HG02973 (cell line): ENCODE measurements around the gene EPS8L1.
"Not testable (repeated sequence)": the region's sequence is repeated elsewhere in the genome, so short reads cannot be mapped to it uniquely, and the experiment has no call there.

Experiments
- ATAC-seq: cut with Tn5 transposase; IDR thresholded peaks from one replicate; pipeline ENCODE4 v1.9.1; 2021; ENCODE audit warnings: moderate library complexity; ENCODE audit not compliant: unreplicated experiment

EPS8L1 gene

DNA sequence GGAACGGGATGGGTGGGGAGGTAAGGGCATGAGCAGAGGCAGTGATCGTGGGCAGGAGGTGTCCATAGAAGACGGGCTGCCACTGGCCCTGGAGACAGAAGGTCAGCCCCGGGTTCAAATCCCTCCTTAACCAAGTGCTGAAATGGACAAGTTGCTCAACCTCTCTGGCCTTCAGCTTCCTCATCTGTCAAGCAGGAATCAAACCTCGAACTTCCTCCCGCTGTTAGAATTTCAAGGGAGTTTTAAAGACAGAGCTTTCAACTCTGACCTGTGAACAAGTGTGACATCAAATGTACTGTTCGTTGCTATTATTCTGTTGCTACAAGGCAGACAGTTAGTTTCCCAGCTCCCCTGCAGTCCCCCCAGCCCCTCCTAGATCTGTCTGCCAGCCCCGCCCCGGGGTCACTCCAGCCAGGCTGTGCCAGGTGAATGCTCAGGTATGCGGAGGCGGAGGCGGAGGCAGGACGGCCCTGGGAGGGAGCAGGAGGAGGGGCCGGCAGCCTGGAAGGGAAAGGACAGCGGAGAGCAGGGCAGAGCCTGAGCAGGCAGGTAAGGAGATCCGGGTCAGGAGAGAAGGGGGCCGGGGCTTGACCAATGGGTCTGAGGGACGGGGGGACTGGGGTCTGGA is at the start of gene EPS8L1:
Gene EPS8L1, plus strand, starts transcription at position 499 of the 628 bp plus-strand sequence. CDS start 576 bp downstream, outside the sequence.
- ATAC-seq = no peak

GRCh38 chr19:55027140-55027471 is 48.6 kb upstream of the EPS8L1 start:
- not testable (repeated sequence) for ATAC-seq

DNA sequence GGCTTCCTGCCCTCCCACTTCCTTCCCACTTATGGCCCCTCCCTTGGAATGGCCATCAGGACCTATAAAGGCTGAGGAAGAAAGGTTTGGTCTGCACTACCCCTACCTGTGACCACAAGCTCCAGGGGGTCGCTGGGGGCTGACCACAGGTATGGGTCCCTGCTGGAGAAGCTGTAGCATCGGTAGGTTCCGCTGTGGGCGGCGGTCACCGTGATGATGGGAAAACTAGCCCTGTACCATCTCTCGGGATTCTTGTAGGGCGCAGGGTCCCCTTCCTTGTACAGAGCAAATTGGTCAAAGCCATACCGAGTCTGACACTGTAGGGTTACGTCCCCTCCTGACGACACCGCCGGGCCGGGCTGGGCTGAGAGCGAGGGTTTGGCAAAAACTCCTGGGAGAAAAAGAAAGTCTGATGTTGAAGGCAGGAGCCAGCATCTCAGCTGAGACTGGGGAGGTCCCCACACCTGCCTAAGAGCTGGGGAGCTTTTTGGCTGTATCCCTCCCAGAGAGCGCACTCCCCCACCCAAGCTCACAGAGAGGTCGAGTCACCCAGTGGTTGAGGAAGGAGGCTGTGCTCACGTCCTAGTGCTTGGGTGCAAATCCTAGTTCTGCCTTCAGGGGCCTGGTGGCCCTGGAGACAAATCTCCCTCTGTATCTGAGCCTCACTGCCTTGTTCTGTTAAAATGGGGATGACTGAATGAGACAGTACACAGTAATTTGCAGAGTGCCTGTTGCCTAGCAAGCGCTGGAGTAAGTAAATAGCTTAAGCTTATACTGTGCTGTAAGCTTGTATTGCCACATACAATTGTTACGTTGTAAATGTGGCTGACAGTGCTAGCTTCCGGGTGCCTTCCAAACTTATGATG is 48.0 kb upstream of the EPS8L1 start:
- ATAC-seq = no peak

DNA sequence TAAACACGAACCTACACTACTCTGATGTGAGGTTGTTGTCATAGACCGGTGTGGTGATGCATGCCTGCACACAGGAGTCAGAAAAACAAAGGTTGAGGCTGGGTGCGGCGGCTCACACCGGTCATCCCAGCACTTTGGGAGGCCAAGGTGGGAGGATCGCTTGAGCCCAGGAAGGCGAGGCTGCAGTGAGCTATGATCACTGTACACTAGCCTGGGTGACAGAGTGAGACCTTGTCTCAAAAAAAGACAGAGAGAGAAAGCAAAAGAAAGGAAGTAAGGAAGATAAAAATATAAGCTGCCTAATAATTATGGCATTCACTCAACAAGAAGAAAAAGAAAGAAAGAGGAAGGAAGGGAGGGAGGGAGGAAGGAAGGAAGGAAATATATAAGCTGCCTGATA is 46.9 kb upstream of the EPS8L1 start:
- no peak for ATAC-seq

DNA sequence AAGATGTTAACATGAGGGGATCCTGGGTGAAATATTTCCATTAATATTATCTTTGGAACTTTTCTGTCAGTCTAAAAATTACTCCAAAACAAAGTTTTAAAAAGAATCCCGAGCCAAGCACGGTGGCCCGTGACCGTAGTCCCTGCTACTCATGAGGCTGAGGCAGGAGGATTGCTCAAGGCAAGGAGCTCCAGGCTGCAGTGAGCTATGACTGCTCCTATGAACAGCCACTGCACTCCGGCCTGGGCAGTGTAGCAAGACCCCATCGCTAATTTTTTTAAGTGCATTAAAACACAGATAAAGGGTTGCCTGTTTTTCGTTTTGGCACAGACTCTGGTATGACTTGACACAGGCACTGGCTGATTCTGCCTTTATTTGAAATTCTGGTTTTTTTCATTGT is 44.5 kb upstream of the EPS8L1 start:
- ATAC-seq = no peak

DNA sequence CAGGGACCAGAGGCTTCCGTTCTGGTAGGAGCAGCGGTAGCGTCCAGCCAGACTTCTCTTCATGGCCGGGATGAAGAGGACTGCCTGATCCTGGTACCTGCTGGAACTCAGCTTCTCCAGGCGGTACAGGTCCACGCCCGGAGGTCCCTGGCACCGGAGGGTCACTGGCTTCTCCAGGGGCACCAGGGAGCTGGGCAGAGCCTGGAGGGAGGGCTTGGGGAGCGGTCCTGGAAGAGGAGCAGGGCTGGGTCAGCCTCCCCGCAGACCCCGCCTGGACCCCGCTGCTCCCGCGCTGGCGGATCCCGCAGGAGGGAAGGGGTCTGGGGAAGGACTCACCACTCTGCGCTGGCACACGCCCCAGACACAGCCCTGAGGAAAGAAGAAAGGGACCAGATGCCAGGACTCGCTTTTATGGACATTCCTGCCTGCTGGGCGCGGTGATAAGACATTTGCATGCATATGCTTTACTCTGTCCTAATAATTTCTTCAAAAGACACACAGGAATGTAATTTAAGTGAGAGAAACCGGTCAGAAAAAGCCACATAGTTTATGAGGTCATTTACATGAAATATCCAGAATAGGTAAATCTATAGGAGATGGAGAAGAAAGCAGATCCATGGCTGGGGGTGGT is 43.4 kb upstream of the EPS8L1 start:
- ATAC-seq = no peak

- ATAC-seq = not testable (repeated sequence)
Measured at GRCh38 chr19:55032976-55033643, 42.6 kb upstream of the EPS8L1 start.

GRCh38 chr19:55034751-55035150 is 40.9 kb upstream of the EPS8L1 start:
- ATAC-seq = no peak

- no peak for ATAC-seq
Measured at GRCh38 chr19:55036058-55036457, 39.6 kb upstream of the EPS8L1 start.

DNA sequence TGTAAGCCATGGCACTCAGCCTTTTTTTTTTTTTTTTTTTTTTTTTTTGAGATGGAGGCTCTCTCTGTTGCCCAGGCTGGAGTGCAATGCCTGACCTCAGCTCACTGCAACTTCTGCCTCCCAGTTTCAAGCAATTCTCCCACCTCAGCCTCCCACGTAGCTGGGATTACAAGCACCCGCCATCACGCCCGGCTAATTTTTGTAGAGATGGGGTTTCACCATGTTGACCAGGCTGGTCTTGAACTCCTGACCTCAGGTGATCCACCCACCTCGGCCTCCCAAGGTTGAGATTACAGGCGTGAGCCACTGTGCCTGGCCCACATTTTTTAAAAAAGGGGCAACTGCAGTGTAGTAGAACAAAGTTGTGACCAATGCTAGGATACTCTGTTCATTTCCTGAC is 38.1 kb upstream of the EPS8L1 start:
- not testable (repeated sequence) for ATAC-seq

- ATAC-seq = not testable (repeated sequence)
Measured at GRCh38 chr19:55040654-55041053, 35.0 kb upstream of the EPS8L1 start.

- ATAC-seq = no peak
Measured at GRCh38 chr19:55041244-55041626, 34.4 kb upstream of the EPS8L1 start.

GRCh38 chr19:55041627-55042343 is 33.9 kb upstream of the EPS8L1 start:
- no peak for ATAC-seq

DNA sequence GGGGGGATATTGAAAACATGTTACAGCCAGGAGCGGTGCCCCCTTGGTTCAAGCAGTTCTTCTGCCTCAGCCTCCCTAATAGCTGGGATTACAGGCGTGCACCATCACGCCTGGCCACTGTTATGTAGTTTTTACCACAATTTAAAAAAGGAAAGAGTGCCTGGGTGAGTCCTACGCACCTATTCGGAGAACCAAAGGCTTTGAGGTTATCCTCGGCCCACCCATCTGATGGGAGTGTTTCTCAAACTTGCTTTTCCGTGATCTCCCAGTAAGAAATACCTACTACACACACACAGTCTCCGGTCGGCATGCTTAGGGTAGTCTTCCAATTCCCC is 33.4 kb upstream of the EPS8L1 start:
- ATAC-seq = no peak

DNA sequence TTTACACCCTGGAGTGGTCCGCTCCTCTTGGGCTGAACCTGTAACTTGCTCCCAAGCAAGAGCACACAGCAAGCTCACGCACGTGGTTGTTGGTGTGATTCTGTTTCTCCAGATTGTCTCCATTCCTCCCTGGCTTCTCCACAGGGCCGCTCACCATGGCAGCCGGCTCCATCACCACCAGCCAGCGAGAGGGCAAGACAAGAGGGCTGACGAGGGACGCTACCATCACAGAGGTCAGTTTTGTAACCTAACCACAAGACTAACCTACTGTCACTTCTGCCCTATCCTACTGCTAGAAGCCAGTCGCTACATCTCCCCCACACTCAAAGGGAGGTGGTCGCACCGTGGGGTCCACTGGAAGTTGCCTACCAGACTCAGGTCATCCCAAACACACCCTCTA is 33.0 kb upstream of the EPS8L1 start:
- no peak for ATAC-seq

- ATAC-seq = no peak
Measured at GRCh38 chr19:55044286-55044685, 31.4 kb upstream of the EPS8L1 start.

DNA sequence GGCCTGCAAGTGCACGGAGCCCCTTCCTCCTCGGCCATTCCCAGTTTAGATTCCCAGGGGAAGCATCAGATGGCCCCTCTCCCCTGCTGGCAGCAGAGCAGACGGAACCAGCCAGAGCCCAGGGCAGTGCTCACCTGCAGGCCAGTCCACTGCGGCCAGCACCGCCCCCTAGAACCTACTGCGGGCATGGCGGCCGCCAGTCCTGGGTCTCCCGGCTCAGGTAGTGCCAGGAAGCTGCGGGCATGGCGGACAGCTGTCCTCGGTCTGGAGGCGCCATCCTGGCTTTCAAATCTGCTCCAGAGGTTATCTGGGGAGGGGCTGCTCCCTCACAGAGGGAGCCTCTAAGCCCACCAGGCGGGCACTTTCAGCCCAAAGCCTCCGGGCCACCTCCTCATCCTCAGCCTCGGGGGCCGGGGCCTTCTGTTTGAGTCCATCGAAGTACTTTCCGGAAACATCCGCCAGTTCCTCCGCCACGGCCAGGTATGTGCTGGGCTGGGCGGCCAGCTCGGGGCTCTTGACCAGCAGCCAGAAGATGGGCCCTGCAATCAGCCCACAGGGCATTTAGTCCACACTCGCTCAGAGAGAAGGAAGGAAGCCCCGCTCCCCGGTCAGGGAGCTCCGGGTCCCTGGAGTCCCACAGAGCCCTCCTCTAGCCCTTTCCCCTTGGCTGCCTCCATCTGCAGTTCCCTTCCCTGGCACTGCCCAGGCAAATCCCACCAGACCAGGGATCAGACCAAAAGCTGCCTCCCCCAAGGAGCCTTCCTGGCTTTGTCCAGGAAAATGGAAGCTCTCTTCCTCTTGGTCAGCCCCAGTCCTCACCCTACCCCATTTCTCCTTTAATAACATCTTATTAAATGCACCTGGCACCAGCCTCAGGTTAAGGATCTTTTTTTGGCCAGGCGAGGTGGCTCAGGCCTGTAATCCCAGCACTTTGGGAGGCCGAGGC is 30.6 kb upstream of the EPS8L1 start:
- ATAC-seq = no peak

DNA sequence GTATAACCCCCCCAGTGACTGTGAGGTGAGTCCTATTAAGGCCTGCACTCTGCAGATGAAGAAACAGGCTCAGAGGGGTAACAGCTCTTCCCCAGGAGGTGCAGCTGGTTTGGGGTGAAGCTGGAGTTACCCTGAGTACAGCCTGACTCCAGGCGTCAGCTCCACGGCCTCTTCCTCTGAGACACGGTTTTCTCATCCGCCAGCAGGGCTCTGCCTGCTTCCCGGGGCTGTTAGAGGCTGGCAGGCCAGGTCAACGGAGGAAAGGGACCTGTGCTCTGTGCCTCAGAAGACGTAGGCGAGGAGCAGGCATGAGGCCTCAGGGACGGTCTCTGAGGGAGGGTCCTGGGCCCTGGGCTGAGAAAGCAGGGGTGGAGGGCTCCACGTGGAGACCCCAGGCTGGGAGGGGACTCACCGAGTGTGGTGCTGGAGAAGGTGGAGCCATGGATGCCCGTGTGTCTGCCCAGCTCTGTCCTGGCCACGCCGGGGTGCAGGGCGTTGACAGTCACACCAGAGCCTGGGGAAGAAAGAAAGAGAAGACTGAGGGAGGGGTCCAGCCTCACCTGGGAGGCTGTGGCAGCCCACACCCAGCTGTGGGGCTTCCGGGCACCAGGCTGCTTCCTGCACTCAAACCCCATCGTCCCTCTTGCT is 28.6 kb upstream of the EPS8L1 start:
- no peak for ATAC-seq

- no peak for ATAC-seq
Measured at GRCh38 chr19:55047951-55048350, 27.7 kb upstream of the EPS8L1 start.
